ENCODE data around the gene DEFB108B. TPM values are rescaled to one million over a fixed set of nuclear protein-coding genes. Genes with fewer than 3 reads are reported as not detected.
"Not testable (repeated sequence)": the region's sequence is repeated elsewhere in the genome, so short reads cannot be mapped to it uniquely, and the experiment has no call there.

The DEFB108B gene
- total RNA-seq, 2 donors from 2014 or later = not detected

GRCh38 chr11:71853895-71854294 is 20.9 kb downstream of the DEFB108B start:
- H3K36me3 Mint-ChIP-seq (ENCODE audit: insufficient read depth in 2 of 2); DNase-seq; H3K27ac Mint-ChIP-seq; H3K4me1 Mint-ChIP-seq (ENCODE audit: low read depth); ATAC-seq (replicated peaks in 1 of 2); H3K9me3 Mint-ChIP-seq; H3K27me3 Mint-ChIP-seq (ENCODE audit: low read depth); H3K4me3 Mint-ChIP-seq: not testable (repeated sequence)

- not testable (repeated sequence) for H3K9me3 Mint-ChIP-seq; ATAC-seq (replicated peaks in 1 of 2); H3K27me3 Mint-ChIP-seq (ENCODE audit: low read depth)
These were observed 22.9 kb downstream of the DEFB108B start for GRCh38 chr11:71855880-71856279.

GRCh38 chr11:71860835-71861234 is 27.8 kb downstream of the DEFB108B start:
- H3K27me3 Mint-ChIP-seq (ENCODE audit: low read depth); H3K27ac Mint-ChIP-seq; H3K4me1 Mint-ChIP-seq (ENCODE audit: low read depth); ATAC-seq (replicated peaks in 1 of 2); H3K36me3 Mint-ChIP-seq (ENCODE audit: insufficient read depth in 2 of 2); H3K9me3 Mint-ChIP-seq; H3K4me3 Mint-ChIP-seq; DNase-seq: not testable (repeated sequence)

More at GRCh38 chr11:71855880-71856279, 22.9 kb downstream of the DEFB108B start:
- H3K4me1 Mint-ChIP-seq (ENCODE audit: low read depth); H3K36me3 Mint-ChIP-seq (ENCODE audit: insufficient read depth in 2 of 2); H3K4me3 Mint-ChIP-seq; H3K27ac Mint-ChIP-seq; DNase-seq: not testable (repeated sequence)

DNA sequence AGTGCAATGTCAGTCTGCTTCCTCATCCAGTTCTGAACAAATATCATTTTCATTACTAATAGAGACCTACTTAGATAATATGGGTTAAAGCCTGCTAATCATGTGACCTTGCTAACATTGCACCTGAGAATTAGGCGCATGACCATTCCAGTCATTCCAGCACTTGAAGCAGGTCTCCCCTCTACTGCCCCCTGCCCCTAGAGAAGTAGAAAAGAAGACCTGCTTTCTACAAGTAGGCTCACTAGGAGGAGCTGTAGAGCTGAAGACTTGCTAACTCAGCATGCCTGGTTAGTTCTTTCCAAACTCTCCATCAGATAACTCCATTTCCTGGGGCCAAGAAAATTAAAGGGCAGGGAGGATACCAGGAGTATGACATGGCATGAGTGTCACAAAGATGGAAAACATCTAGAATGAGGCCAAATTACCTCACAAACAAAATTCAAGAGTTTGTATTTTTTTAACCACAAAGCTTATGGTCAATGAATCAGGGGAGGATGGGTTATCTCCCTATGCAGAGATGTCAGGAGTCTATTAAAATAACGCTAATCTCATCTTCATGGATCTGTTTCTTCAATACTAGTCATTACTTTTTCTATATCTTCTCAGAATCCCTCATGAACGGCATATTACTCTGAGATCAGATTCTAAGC is 31.1 kb downstream of the DEFB108B start:
- DNase-seq (peak; percentile 31), ATAC-seq (replicated peaks in 1 of 2) (peak; percentile 45 to 75)
- not testable (repeated sequence) for H3K9me3 Mint-ChIP-seq; H3K27ac Mint-ChIP-seq; H3K4me3 Mint-ChIP-seq; H3K4me1 Mint-ChIP-seq (ENCODE audit: low read depth); H3K27me3 Mint-ChIP-seq (ENCODE audit: low read depth); H3K36me3 Mint-ChIP-seq (ENCODE audit: insufficient read depth in 2 of 2)

GRCh38 chr11:71867209-71867608 is 34.2 kb downstream of the DEFB108B start:
- DNase-seq; H3K9me3 Mint-ChIP-seq; H3K27me3 Mint-ChIP-seq (ENCODE audit: low read depth); ATAC-seq (replicated peaks in 1 of 2); H3K4me3 Mint-ChIP-seq; H3K27ac Mint-ChIP-seq; H3K36me3 Mint-ChIP-seq (ENCODE audit: insufficient read depth in 2 of 2): not testable (repeated sequence)
- H3K4me1 Mint-ChIP-seq (ENCODE audit: low read depth) = peaks cover 17% of the 10 kb centered on the region

GRCh38 chr11:71869931-71870330 is 36.9 kb downstream of the DEFB108B start:
- not testable (repeated sequence) for H3K27me3 Mint-ChIP-seq (ENCODE audit: low read depth); H3K9me3 Mint-ChIP-seq; H3K36me3 Mint-ChIP-seq (ENCODE audit: insufficient read depth in 2 of 2); H3K27ac Mint-ChIP-seq; DNase-seq; H3K4me3 Mint-ChIP-seq
- peak; percentile 38 to 54 for ATAC-seq (replicated peaks in 1 of 2)
- H3K4me1 Mint-ChIP-seq (ENCODE audit: low read depth) = peaks cover 11% of the 10 kb centered on the region

DNA sequence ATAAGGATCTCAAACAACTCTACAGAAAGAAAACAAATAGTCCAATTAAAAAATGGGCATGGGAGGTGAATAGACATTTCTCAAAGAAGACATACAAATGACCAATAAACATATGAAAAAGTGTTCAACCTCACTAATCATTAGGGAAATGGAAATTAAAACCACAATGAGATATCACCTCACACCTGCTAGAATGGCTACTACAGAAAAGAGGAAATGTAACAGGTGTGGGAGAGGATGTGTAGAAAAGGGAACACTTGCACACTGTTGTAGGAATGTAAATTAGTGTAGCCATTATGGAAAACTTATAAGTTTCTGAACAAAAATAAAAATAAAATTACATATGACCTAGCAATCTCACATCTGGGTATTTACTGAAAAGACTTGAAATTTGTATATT is 37.7 kb downstream of the DEFB108B start:
- H3K9me3 Mint-ChIP-seq; H3K27ac Mint-ChIP-seq; ATAC-seq (replicated peaks in 1 of 2); H3K36me3 Mint-ChIP-seq (ENCODE audit: insufficient read depth in 2 of 2); DNase-seq; H3K4me3 Mint-ChIP-seq; H3K27me3 Mint-ChIP-seq (ENCODE audit: low read depth): not testable (repeated sequence)
- H3K4me1 Mint-ChIP-seq (ENCODE audit: low read depth) = peaks cover 11% of the 10 kb centered on the region

DNA sequence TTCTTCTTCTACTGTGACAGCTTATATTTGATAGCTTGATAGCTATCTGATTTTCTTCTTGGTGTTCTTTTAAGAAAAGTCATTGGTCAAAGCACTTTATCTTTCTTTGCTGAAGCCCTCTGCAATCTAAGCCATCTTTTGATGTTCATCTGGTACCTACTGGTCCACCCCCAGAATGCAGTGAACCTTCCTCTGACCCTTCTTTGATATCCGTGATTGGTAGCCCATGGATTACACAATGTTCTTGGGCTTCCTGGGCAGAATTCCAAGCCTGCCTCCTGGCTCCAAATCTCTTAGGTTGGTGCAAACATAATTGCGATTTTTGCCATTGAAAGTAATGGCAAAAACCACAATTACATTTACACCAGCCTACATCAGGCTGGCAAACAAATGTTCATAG is 43.3 kb downstream of the DEFB108B start:
- H3K4me1 Mint-ChIP-seq (ENCODE audit: low read depth); DNase-seq; H3K27me3 Mint-ChIP-seq (ENCODE audit: low read depth); H3K4me3 Mint-ChIP-seq; H3K27ac Mint-ChIP-seq; ATAC-seq (replicated peaks in 1 of 2); H3K9me3 Mint-ChIP-seq: not testable (repeated sequence)
- H3K36me3 Mint-ChIP-seq (ENCODE audit: insufficient read depth in 2 of 2) = peaks cover 1 to 11% of the 10 kb centered on the region in 2 donors

DNA sequence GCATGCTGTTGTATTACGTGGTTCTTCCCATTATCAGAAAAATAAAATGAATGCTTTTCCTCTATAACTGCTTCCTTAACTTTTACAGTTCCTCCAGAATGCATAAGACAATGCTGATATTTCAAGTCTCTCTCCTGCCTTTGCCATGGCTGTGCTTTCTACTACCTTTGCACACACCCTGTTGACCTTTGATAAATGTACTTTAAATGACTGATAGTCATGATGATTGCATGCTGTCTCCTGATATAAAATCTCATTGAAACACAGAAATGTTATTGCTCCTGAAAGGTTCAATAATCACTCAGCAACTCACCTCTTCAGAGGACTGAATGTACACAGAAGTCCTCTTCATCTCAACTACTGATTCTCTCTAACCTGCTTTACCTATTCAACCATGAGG is 45.1 kb downstream of the DEFB108B start, which contains the start of gene DEFB131B:
DEFB131B (plus strand) TSS at position 395 of the 400 bp plus-strand sequence; CDS start at position 395, 0 bp downstream.
- H3K4me3 Mint-ChIP-seq; DNase-seq; H3K27ac Mint-ChIP-seq; ATAC-seq (replicated peaks in 1 of 2); H3K4me1 Mint-ChIP-seq (ENCODE audit: low read depth); H3K9me3 Mint-ChIP-seq; H3K27me3 Mint-ChIP-seq (ENCODE audit: low read depth): not testable (repeated sequence)
- H3K36me3 Mint-ChIP-seq (ENCODE audit: insufficient read depth in 2 of 2) = peaks cover 1 to 14% of the 10 kb centered on the region in 2 donors

DNA sequence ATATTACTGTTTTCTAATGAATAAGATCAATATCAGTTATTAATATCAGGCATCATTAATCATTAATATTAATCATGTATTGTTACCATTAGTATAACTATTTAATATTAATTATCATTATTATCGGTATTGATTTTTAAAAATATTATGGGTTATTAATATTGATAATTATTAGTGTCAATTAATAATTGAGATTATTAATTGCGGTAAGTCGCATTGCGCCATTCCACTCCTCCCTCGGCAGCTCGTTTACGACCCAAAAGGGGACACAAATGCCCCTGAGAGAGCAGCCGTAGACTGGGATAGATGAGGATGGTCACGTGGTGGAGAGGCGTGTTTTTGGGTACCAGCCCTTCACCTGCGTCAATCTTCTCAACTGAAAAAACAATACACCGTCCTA is 52.8 kb downstream of the DEFB108B start:
- not testable (repeated sequence) for H3K9me3 Mint-ChIP-seq; ATAC-seq (replicated peaks in 1 of 2); H3K27ac Mint-ChIP-seq; H3K36me3 Mint-ChIP-seq (ENCODE audit: insufficient read depth in 2 of 2); H3K4me3 Mint-ChIP-seq; DNase-seq; H3K27me3 Mint-ChIP-seq (ENCODE audit: low read depth); H3K4me1 Mint-ChIP-seq (ENCODE audit: low read depth)

Other genes with a start within 250 kb of the DEFB108B start
- gene DEFB131B, start 45.3 kb downstream of the DEFB108B start, total RNA-seq = not detected
- 10 to 100 TPM; 21.7 to 30.1 TPM for gene XNDC1N, start 95.4 kb downstream of the DEFB108B start, total RNA-seq
- 10 to 100 TPM; 42.0 to 47.6 TPM for gene RNF121, start 95.8 kb downstream of the DEFB108B start, total RNA-seq
- 10 to 100 TPM; 16.7 to 19.0 TPM for gene IL18BP, start 165.7 kb downstream of the DEFB108B start, total RNA-seq
- 100 to 1,000 TPM; 156 to 163 TPM for gene NUMA1, start 247.3 kb downstream of the DEFB108B start, total RNA-seq
- 1 to 10 TPM; 4.6 to 6.3 TPM for gene LRRC51, start 247.7 kb downstream of the DEFB108B start, total RNA-seq